Effector memory CD8-positive, alpha-beta T cell (primary cell): Measurements from ENCODE around the gene EMC1.
"Not testable (repeated sequence)": the region's sequence is repeated elsewhere in the genome, so short reads cannot be mapped to it uniquely, and the experiment has no call there.

Experiments used
- ATAC-seq: fragments of 150-1000 bp; cut with Tn5 transposase; replicated peaks from 2 replicates; pipeline ENCODE4 v1.10.0; 2021; ENCODE audit warnings: mild to moderate bottlenecking, moderate library complexity
- DNase-seq, 3 experiments: peaks; one replicate each; pipeline ENCODE4 v3.0.0; 2021
- H3K27ac Mint-ChIP-seq, 2 donors: one replicate each; pipeline ENCODE4 v1.8.0; 2022; ENCODE audit warnings: mild to moderate bottlenecking in 2 of 2, mixed read lengths in 2 of 2, moderate library complexity in 2 of 2
- H3K27me3 Mint-ChIP-seq, 2 donors: one replicate each; pipeline ENCODE4 v1.8.0; 2022; ENCODE audit warnings: mixed read lengths in 2 of 2
- H3K36me3 Mint-ChIP-seq: one replicate; pipeline ENCODE4 v1.8.0; 2022; ENCODE audit warnings: mild to moderate bottlenecking, moderate library complexity, mixed read lengths; ENCODE audit not compliant: insufficient read depth
- H3K4me1 Mint-ChIP-seq, 2 donors: one replicate each; pipeline ENCODE4 v1.8.0; 2022; ENCODE audit warnings: low read depth in 2 of 2, mixed read lengths in 2 of 2
- H3K4me3 Mint-ChIP-seq, 2 donors: one replicate each; pipeline ENCODE4 v1.8.0; 2022; ENCODE audit warnings: mild to moderate bottlenecking in 2 of 2, mixed read lengths in 2 of 2, moderate library complexity in 2 of 2
- H3K9me3 Mint-ChIP-seq, 2 donors: one replicate each; pipeline ENCODE4 v1.8.0; 2022; ENCODE audit warnings: mixed read lengths in 2 of 2
- total RNA-seq, 9 experiments: gene quantifications; one replicate each; lab custom pipeline; 2026; lab: John Stamatoyannopoulos, UW

The EMC1 gene
- total RNA-seq = 44.9 to 165 (median 84.6) reads per million in 9 experiments

DNA sequence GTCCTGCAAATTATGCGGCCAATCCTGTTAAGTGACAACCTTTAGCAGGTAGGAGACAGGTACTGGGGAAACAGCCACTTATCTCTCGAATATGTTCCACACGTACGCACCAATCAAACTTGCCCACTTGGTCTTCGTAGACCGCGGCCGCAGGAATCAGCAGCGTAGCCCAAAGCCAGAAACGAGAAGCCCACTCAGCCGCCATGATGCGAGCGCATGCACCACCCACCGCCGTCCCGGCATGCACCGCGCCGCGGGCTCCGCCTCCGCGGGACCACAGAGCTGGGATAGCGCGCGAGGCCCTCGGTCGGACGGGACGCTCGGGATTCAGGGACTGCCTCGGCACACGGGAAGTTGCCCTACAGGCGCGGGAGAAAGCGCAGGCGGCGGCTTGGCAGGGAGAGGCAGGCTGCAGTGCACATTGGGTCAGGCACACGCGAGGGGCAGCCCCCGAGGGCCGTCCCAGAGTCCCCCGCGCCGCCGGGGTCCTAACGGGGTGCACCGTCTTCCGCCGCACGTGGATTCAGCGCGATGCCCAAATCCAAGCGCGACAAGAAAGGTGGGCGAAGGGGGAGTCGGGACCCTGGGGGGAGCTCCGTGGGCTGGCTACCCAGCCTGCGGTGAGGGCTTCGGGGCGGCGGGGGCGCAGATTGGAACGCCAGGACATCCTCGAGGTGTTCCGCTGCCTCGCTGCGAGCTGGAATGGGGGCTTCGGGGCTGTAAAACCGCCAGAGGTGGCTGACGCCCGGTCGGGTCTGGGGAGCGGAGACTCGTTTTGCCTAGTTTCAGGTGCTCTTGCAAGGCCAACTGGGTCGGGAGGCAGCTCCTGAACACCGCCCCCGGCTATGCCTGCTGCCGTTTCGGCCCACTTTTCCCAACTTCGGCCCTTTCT lies at the start of gene EMC1, which contains the start of gene MRTO4:
Gene EMC1 (minus strand): TSS at position 220 of the 892 bp plus-strand sequence. CDS start 15 bp downstream, at position 205.
Gene MRTO4 (plus strand): TSS at position 501 of the 892 bp plus-strand sequence. CDS start 31 bp downstream, at position 532.
- Mint-ChIP-seq H3K9me3 (no peaks in the 10 kb centered on the region), H3K4me3 (peak within 1 kb of the TSS; percentile 91 to 92), H3K27me3 (no peaks in the 10 kb centered on the region), H3K4me1 (peaks cover 19 to 22% of the 10 kb centered on the region in 2 donors), H3K36me3 (peaks cover 5% of the 10 kb centered on the region), H3K27ac (peak within 1 kb of the TSS; percentile 95 to 96)
- peak; percentile 93 for ATAC-seq
- DNase-seq = peak; percentile 89 to 96 (median 90)

DNA sequence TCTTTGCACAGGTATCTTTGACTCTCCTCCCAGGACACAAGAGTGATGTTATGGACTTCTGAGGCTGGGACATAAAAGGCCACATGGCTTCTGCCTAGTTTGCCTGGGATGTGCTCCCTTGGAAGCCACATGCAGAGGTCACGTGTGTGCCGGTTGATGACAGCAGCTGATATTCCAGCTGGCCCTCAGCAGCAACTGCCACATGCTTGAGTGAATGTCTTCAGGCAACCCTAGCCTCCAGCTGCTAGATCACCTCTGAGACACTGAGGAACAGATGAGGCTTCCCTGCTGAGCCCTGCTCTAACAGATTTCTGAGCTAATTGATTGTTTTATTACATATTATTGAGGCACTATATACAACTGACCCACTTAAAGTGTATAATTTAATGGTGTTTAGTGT lies 48.9 kb upstream of the EMC1 start:
- Mint-ChIP-seq H3K27ac (no peak overlapping the region), H3K4me1 (no peaks in the 10 kb centered on the region), H3K36me3 (peaks cover 20% of the 10 kb centered on the region), H3K9me3 (peaks cover 0 to 6% of the 10 kb centered on the region in 2 donors), H3K27me3 (no peaks in the 10 kb centered on the region), H3K4me3 (no peak overlapping the region)
- ATAC-seq (no peak), DNase-seq (no peak)

DNA sequence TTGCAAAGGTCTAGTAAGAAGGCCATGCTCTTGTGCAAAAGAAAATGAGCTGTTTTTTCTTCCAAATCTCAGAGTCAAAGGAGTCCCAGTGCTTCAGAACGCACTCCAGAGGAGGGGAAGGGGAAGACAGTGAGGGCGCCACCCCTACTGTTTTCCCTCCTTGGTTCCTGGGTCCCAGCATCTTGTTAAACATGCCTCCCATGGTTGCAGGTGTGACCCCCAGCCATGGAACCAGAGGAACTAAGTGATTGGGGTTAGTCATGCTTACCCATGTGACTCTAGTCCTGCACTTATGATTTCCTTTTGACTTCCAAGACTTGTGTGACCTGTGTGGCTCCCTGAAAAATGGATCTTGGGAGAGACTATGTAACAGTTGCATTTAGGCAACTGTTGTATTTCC lies 43.3 kb upstream of the EMC1 start:
- H3K4me1 Mint-ChIP-seq = no peaks in the 10 kb centered on the region
- no peaks in the 10 kb centered on the region for H3K27me3 Mint-ChIP-seq
- no peak overlapping the region for H3K27ac Mint-ChIP-seq
- H3K9me3 Mint-ChIP-seq = peaks cover 4 to 19% of the 10 kb centered on the region in 2 donors
- ATAC-seq = no peak
- no peak for DNase-seq
- H3K36me3 Mint-ChIP-seq = no peaks in the 10 kb centered on the region
- no peak overlapping the region for H3K4me3 Mint-ChIP-seq

DNA sequence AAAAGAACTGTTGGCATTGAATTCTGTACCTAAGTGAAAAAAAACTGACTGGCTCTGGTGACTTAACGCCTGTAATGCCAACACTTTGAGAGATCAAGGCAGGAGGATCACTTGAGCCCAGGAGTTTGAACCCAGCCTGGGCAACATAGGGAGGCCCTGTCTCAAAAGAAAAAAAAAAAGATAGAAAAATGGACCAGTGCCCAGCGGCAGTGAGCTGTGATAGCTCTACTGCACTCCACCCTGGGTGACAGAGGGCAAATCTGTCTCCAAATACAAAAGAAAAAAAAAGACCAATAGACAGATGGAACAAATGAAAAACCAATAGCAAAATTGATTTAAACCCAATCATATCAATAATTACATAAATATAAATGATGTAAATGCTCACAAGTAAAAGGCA lies 37.9 kb upstream of the EMC1 start:
- H3K36me3 Mint-ChIP-seq = peaks cover 4% of the 10 kb centered on the region
- ATAC-seq = no peak
- H3K4me3 Mint-ChIP-seq = peak overlapping the region; percentile 29 to 68
- H3K27me3 Mint-ChIP-seq = peaks cover 8 to 9% of the 10 kb centered on the region in 2 donors
- no peak for DNase-seq
- H3K9me3 Mint-ChIP-seq = peaks cover 1 to 4% of the 10 kb centered on the region in 2 donors
- no peak overlapping the region for H3K27ac Mint-ChIP-seq
- peaks cover 4 to 8% of the 10 kb centered on the region in 2 donors for H3K4me1 Mint-ChIP-seq

DNA sequence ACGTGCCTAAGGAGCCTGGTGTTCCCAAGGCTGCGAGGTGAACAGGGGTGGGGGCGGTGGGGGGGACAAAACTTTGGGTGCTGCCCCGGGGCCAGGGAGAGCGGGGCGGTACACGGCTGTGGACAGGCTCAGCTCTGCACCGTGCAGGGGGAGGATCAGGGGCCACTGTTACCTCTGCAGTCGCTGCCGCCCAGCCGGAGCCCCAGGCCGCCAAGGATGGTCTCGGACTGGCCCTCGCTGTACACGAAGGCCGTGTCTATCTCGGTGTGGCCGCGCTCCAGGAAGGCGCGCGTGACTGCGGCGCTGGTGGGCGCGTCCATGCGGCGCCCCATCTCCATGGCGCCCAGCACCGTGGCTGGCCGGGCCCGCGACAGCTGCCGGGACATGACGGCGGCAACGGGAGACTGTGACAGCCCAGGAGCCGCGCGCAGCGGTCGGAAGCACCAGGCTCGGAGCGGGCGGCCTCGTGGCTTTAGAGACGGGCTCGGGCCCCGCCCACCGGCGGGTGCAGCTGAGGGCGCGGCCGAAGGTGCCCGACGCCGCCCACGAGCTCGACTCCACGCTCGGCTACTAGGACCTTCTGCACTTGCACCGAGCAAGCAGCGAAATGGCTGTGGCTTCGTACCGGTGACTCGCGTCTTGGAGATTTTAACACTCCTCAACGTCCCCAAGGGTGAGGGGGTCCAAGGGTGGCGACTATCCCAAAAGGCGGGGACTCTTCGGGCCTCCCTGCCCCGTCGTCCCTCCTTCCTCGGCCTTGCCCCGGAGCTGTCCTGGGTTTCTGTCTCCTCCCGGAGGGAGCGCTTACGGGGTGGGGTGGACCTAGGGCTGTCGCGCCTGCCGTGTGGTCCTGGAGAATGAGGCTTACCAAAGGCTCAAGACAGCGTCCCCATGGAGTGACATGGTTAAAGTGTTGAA lies 37.3 kb upstream of the EMC1 start, which contains the start of gene AKR7A3:
Gene AKR7A3 (minus strand): TSS at position 447 of the 918 bp plus-strand sequence. CDS start 61 bp downstream, at position 386.
- H3K36me3 Mint-ChIP-seq, H3K27me3 Mint-ChIP-seq, H3K9me3 Mint-ChIP-seq, H3K4me1 Mint-ChIP-seq: not testable (repeated sequence)
- Mint-ChIP-seq H3K4me3 (peak within 1 kb of the TSS; percentile 67 to 70), H3K27ac (peak within 1 kb of the TSS in 1 of 2 donors; percentile 54)
- peak; percentile 29 to 56 (median 43) for DNase-seq
- peak; percentile 98 for ATAC-seq

DNA sequence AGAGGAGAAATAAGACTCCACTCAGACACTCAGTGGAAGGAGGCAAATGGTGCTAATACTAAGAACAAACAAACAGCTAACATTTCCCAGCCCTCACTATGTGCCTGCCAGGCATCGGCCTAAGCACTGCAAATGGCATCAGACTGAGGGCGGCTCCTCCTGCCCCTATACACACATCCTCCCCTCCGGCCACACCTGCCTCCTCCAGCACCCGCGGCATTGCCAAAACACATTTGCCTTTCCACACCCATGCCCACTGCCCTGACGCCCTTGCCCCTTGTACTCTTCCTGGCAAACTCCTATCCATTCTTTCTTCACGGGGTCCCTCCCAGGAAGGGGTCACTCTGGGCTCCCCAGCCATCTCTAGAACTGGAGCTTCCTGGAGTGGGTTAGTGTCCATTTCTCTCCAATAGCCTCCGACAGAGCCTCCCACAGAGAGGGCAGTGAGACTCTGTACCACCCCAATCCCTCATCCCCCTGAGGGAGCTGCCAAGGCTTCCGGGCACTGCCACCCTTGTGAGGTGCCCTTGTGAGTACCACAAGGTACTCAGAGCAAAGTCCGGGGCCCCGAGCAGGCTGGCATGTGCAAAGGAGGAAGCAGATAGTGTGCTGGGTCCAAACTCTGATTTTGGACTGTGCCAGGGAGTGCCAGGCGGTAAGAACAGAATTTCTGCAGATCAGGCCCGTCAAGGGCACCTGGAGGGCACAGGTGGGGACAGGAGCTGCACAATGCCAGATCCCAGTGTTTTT lies 36.3 kb upstream of the EMC1 start:
- H3K4me1 Mint-ChIP-seq = peaks cover 4 to 8% of the 10 kb centered on the region in 2 donors
- no peaks in the 10 kb centered on the region for H3K9me3 Mint-ChIP-seq
- ATAC-seq (no peak), DNase-seq (no peak)
- H3K4me3 Mint-ChIP-seq = peak overlapping the region; percentile 67 to 70
- H3K36me3 Mint-ChIP-seq = peaks cover 4% of the 10 kb centered on the region
- peak overlapping the region in 1 of 2 donors; percentile 54 for H3K27ac Mint-ChIP-seq
- peaks cover 8 to 9% of the 10 kb centered on the region in 2 donors for H3K27me3 Mint-ChIP-seq

DNA sequence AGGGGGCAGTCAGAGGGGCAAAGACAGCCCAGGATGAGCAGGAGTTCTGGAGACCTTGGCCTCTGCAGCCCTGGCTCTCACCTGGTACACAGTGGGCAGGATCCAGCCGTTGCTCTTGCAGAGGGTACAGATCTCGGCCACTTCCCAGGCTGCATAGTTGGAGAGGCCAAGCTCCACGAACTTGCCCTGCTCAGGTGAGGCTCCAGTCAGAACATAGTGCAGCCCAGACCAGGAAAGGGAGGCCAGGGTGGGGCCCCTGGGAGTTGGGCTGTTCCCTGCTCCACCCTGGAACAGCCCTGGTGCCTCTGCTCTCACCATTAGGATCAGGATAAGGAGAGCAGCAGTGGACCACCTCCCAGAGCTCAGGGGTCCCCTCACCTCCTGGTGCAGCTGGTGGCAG lies 34.5 kb upstream of the EMC1 start:
- H3K9me3 Mint-ChIP-seq, ATAC-seq, DNase-seq, H3K36me3 Mint-ChIP-seq, H3K4me1 Mint-ChIP-seq, H3K4me3 Mint-ChIP-seq, H3K27ac Mint-ChIP-seq, H3K27me3 Mint-ChIP-seq: not testable (repeated sequence)

DNA sequence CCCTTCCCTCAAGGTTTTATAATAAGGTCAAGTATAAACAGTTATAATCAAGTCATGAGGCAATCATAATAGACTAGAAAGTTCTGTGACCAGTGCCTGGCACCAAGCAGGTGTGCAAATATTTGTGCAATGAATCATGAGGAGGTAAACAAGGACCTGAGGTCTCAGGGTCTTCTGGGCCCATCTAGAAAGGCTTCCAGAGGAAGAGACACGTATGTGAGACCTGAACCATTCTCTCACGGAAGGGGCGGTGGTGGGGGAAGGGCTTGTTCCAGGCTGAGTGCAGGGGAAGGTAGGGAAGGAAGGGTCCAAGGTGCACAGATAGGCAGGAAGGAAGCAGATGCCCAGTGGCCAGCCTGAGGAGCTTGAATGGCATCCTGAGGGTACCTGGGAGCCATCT lies 34.0 kb upstream of the EMC1 start:
- H3K9me3 Mint-ChIP-seq, DNase-seq, ATAC-seq, H3K27me3 Mint-ChIP-seq, H3K4me3 Mint-ChIP-seq, H3K4me1 Mint-ChIP-seq, H3K27ac Mint-ChIP-seq, H3K36me3 Mint-ChIP-seq: not testable (repeated sequence)

DNA sequence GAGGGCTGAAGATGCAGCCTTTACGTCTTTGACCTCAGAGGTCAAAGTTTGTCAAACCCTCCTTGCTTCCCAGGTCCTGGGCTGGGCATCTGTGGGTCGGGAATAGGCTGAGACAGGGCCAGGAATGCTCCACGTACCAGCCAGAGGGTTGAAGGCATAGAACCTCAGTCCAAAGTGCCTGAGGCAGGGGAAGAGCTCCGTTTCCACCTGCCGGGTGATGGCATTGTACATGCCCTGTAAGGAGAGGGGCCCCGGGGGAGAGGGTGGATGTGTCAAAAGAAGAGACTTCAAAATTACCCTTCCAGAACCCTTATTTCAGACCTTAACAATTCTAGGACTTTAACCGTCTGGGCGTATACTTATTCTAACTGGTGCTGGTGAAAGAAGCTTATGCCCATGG lies 33.6 kb upstream of the EMC1 start:
- peaks cover 4 to 8% of the 10 kb centered on the region in 2 donors for H3K4me1 Mint-ChIP-seq
- H3K4me3 Mint-ChIP-seq = no peak overlapping the region
- H3K27me3 Mint-ChIP-seq = peaks cover 8 to 9% of the 10 kb centered on the region in 2 donors
- H3K36me3 Mint-ChIP-seq = peaks cover 8% of the 10 kb centered on the region
- ATAC-seq (no peak), DNase-seq (no peak)
- H3K27ac Mint-ChIP-seq = no peak overlapping the region
- H3K9me3 Mint-ChIP-seq = no peaks in the 10 kb centered on the region

DNA sequence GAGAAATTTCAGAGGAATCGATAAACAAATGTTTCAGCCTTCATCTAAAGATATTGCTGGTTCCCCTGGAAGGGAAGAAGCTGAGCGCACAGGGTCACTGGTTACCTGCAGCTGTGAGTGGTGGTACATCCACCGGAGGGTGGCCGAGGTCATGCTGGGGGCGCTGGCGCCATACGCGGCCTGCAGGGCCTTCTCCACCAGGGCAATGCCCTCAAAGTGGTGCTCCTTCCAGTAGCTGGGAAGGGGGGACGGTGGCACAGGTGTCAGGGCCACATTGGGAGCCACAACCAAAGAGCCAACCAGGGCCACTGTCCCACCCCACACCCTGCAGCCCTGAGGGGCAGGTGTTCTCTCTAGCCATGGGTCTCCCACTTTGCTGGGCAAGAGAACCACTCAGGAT lies 32.6 kb upstream of the EMC1 start:
- Mint-ChIP-seq H3K36me3 (peaks cover 8% of the 10 kb centered on the region), H3K9me3 (no peaks in the 10 kb centered on the region), H3K4me1 (peaks cover 4% of the 10 kb centered on the region in 2 donors), H3K27me3 (peaks cover 8 to 9% of the 10 kb centered on the region in 2 donors), H3K4me3 (no peak overlapping the region), H3K27ac (no peak overlapping the region)
- ATAC-seq = no peak
- no peak for DNase-seq

DNA sequence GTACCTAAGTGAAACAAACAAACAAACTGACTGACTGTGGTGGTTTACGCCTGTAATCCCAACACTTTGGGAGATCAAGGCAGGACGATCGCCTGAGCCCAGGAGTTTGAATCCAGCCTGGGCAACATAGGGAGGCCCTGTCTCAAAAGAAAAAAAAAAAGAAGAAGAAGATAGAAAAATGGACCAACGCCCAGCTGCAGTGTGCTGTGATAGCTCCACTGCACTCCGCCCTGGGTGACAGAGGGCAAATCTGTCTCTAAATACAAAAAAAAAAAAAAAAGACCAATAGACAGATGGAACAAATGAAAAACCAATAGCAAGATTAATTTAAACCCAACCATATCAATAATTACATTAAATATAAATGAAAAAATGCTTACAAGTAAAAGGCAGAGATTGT lies 23.3 kb upstream of the EMC1 start:
- DNase-seq (no peak), ATAC-seq (no peak)
- H3K4me1 Mint-ChIP-seq = no peaks in the 10 kb centered on the region
- peaks cover 0 to 2% of the 10 kb centered on the region in 2 donors for H3K9me3 Mint-ChIP-seq
- peaks cover 5% of the 10 kb centered on the region for H3K36me3 Mint-ChIP-seq
- H3K4me3 Mint-ChIP-seq = no peak overlapping the region
- H3K27ac Mint-ChIP-seq = no peak overlapping the region
- peaks cover 10 to 37% of the 10 kb centered on the region in 2 donors for H3K27me3 Mint-ChIP-seq

DNA sequence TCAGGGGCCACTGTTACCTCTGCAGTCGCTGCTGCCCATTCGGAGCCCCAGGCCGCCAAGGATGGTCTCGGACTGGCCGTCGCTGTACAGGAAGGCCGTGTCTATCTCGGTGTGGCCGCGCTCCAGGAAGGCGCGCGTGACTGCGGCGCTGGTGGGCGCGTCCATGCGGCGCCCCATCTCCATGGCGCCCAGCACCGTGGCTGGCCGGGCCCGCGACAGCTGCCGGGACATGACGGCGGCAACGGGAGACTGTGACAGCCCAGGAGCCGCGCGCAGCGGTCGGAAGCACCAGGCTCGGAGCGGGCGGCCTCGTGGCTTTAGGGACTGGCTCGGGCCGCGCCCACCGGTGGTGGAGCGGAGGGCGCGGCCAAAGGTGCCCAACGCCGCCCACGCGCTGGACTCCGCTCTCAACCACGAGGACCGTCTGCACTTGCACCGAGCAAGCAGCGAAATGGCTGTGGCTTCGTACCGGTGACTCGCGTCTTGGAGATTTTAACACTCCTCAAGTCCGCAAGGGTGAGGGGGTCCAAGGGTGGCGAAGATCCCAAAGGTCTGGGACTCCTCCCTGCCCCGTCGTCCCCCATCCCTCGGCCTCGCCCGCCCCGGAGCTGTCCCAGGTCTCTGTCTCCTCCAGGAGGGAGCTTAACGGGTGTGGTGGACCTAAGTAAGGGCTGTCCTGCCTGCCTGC lies 22.7 kb upstream of the EMC1 start:
- ATAC-seq = peak; percentile 65
- not testable (repeated sequence) for H3K4me1 Mint-ChIP-seq, H3K27ac Mint-ChIP-seq, H3K9me3 Mint-ChIP-seq, DNase-seq, H3K4me3 Mint-ChIP-seq, H3K36me3 Mint-ChIP-seq
- peaks cover 10 to 37% of the 10 kb centered on the region in 2 donors for H3K27me3 Mint-ChIP-seq
